HG03025 (cell line): Measurements from ENCODE around the gene STK25.
"Not testable (repeated sequence)": the region's sequence is repeated elsewhere in the genome, so short reads cannot be mapped to it uniquely, and the experiment has no call there.

Experiments
- ATAC-seq: cut with Tn5 transposase; IDR thresholded peaks from one replicate; pipeline ENCODE4 v1.9.1; 2021; ENCODE audit warnings: mild to moderate bottlenecking, moderate library complexity; ENCODE audit not compliant: unreplicated experiment, low FRiP score

STK25 gene

GRCh38 chr2:241514553-241514952 lies 6.2 kb upstream of the STK25 start:
- ATAC-seq, result no peak

DNA sequence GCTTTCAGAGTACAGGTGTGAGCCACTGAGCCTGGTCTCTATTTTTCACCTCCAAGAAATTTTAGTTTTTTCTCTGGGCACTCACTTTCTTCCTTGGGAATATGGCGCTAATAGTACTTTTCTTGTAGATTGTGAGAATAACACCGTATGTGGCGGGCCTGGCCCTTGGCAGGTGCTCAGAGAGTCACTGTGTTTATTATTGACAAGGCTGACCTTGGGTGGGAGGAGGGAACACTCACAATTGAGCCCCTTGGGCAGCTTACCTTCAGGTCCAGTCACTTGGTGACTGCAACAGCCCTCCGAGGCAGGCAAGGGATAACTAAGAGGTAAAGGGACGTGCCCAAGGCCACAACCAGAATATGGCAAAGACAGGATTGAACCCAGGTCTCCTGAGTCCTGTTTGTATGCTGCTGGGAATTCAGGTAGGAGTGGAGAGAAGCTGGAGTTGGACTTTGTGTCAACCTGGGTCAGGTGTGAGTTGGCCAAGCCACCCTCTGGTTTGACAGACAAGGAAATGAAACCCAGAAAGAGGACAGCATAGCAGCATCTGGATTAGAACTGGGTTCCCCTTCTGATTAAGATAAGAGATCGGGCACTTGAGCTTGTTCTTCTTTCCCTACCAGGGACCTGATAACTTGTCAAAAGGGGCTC lies 2.8 kb upstream of the STK25 start:
- no peak for ATAC-seq

- ATAC-seq, result no peak
Observed at GRCh38 chr2:241509155-241509784, 886 bp upstream of the STK25 start.

DNA sequence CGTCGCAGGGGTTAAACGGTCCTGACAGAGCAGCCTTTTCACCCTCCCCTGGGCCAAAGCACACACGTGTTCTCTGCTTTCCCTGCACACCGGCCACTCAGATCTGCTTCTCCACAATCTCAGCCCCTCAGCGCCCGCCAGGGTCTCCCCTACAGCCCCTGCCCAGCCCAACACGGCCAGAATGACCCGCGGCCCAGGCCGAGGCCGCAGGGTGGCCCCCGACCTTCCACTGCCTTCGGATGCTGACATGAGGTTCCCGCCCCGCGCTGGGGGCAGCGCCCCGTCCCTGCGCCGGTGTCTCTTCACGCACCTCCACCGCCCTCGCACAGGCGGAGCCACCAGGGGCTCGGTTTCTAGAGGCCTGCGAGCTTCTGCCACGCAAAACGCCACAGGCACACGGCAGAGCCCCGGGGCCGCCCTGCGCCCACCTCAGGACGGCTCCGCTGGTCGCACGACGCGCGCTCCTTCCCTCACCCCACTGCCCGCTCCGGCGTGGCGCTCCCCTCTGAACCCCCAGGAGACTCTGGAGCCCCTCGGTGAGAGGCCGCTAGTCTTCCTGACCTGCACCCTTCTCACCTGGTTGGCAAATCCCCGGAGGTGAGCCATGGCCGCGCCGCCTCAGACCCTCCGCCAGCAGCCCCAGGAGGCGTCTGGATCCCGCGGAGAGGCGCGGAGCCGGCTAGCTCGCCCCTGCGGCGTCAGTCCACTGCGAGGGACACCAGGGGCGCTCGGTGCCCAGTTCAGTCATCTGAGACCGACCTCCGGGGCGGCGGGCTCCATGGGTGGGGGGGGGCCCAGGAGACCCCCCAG lies 749 bp downstream of the STK25 start:
- ATAC-seq, result peak; percentile 6

DNA sequence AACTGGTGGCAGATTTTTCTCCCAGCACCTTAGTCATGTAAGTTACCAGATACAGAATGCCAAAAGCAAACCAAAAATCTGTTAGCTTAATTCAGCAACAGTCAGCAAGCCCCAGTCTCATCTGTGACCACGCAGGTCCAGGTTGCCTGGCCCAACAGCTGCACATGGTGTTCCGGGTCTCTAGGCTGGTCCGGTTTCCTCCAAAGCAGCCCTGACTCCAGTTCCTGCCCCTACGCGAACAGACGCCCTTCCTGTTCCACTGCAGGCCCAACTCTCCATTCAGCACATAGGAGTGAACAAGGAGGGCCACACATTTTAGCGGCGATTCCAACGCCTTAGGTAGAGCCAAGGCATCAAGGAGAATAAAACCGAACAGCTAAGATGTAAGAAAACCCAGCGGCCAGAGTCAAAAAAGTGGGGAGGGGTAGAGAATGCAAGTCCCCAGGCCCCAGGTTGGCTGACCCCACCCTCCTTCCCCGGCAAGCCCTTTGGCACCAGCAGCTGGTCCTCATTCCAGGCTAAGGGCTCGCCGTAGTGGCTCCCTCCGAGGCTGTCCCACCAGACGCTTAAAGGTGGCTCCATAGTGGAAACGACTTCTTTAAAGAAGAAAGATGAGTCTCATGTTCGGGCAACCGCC lies 1.5 kb downstream of the STK25 start:
- no peak for ATAC-seq

- ATAC-seq, result not testable (repeated sequence)
Observed at GRCh38 chr2:241506317-241506716, 2.1 kb downstream of the STK25 start.

- no peak for ATAC-seq
Observed at GRCh38 chr2:241505781-241506201, 2.6 kb downstream of the STK25 start.

- no peak for ATAC-seq
Observed at GRCh38 chr2:241505086-241505780, 3.2 kb downstream of the STK25 start.

GRCh38 chr2:241503776-241504392 lies 4.5 kb downstream of the STK25 start:
- no peak for ATAC-seq

- ATAC-seq, result no peak
Observed at GRCh38 chr2:241502281-241502680, 6.1 kb downstream of the STK25 start.

GRCh38 chr2:241501551-241501950 lies 6.8 kb downstream of the STK25 start:
- no peak for ATAC-seq

DNA sequence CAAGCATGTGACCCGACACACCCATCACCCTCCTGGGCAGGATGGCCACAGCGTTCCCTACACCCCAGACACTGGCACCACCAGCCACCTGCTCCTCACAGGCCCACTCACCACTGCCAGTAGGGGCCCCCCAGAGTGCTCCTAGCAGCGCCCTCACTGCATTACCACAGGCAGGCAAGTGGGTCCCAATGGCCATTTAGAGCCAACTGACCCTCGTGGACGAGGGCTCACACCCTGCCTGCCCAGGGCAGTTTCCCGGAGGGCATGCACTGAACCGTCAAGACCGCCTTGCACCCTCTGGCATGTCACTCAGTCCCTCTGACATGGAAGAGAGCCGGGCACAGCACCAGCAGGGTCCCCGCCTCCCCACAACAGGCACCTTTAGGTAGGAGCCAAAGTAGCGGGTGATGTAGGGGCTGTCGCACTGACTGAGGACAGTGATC lies 7.3 kb downstream of the STK25 start:
- no peak for ATAC-seq

- ATAC-seq, result no peak
Observed at GRCh38 chr2:241500431-241500975, 7.9 kb downstream of the STK25 start.

DNA sequence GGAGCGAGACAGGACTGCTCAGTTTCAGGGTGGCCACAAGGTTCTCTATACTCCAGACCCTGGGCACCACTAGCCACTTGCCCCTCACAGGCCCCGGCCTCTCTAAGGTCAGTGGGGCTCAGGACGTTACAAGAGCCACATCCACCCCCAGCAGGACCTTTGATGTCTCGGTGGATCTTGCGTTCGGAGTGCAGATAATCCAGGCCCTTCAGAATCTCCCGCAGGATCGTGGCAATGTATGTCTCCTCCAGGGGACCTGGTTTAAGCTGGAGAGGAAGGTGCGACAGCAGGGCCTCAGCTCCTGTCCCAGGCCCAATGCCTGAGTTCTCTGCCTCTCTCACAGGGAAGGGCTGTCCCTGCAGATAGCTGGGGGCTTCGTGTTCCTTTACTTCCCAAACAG lies 8.4 kb downstream of the STK25 start:
- ATAC-seq, result no peak

DNA sequence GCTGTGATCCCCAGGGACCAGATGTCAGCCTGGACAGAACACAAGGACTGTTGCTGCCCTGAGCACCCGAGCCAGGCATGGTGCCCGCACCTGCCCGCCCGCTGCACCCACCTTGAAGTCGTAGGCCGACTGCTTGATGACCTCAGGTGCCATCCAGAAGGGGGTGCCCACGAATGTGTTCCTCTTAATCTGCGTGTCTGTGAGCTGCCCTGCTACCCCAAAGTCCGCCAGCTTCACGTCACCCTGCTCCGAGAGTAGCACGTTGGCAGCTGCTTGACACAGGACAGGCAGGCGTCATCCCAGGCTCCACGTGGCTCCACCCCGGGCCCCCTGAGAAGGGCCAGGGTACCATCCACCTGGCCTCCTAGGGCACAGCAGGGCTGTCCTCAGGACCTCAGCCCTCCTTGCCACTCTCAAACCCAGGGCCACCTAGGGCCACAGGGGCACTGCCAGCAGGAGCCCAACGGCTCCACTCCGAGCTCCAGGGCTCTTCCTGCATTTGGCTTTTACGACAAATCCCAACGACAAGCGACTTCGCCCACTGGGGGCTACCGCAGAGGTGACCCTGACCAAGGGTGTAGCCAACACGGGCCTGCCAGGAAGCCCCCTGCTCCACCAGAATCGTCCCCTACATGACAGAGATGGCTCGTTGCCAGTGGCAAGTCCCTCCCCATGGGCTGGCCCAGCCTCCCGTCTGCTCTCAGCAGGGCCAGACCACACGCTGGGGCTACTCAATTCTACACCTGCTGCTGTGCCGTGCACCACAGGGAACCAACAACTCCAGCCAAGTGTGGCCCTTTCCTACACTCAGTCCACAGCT lies 9.0 kb downstream of the STK25 start:
- ATAC-seq, result no peak

DNA sequence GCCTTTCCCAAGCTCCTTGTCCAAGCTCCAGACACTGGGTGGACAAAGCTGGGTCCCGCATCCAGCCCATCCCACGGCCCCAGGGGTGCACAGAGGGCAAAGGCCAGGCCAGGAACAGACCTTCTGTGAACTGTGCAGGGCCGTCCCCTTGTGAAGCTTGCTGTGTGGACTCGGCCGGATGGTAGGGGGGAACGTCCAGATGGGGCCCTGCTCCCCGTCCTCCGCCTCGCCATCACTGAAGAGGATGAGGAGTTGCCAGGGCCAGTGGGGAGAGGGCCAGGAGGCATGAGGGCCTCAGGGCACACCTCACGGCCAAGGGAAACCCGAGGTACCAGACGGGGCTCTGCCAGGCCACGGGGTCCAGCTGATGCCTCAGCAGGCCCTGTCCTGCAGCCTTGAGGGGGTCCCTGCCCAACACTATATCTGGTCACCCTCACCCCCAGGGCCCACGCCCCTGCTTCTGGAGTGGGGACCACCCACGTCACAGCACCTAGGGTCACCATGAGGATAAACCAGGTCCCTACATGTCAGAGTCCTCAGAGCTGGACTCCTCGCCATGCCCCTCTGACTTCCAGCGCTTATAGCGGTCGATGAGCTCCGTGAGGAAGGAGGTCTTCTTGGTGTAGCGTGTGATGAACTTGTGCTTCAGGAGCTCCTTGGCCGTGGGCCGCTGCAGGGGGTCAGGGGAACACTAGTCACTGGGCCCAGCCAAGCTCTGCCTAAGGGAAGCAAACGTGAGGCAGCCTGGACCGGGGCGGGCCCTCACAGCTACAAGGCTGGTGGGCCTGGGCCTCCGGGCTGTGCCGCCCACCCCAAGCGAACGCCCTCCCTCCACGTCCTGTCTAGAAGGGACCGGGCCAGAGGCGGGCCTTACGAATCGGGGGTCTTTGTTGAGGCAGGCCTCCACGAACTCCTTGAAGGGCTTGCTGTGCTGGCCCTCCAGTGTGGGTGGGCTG lies 10.0 kb downstream of the STK25 start:
- ATAC-seq, result no peak

GRCh38 chr2:241496904-241497877 lies 11.2 kb downstream of the STK25 start:
- no peak for ATAC-seq
